GM19193 (cell line): Measurements from ENCODE around the gene CCDC7.

Experiments used
- POLR2A ChIP-seq: IDR thresholded peaks from 4 replicates; pipeline ENCODE4 v1.6.1; 2011; ENCODE audit not compliant: insufficient read depth, insufficient read length; ENCODE audit errors: extremely low read depth

The CCDC7 gene

DNA sequence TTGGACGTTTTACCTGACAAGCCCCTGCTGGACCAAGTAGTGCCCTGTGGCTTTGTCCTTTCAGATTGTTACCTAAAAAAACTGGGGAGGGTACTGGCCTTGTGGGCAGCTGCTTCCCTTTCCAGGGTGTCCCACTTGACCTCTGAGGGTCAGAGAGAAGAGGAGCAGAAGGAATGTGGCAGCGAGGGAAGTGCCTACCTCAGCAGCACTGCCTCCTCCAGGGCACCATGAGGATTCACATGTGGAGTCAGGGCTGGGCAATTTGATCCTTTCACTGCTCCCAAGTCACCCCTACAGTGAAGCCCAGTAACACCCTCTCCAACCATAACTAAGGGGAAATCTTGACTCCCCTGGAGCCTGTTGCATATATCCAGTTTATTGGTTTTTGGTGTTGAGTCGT is 447.5 kb downstream of the CCDC7 start:
- no peak for TF ChIP-seq POLR2A

DNA sequence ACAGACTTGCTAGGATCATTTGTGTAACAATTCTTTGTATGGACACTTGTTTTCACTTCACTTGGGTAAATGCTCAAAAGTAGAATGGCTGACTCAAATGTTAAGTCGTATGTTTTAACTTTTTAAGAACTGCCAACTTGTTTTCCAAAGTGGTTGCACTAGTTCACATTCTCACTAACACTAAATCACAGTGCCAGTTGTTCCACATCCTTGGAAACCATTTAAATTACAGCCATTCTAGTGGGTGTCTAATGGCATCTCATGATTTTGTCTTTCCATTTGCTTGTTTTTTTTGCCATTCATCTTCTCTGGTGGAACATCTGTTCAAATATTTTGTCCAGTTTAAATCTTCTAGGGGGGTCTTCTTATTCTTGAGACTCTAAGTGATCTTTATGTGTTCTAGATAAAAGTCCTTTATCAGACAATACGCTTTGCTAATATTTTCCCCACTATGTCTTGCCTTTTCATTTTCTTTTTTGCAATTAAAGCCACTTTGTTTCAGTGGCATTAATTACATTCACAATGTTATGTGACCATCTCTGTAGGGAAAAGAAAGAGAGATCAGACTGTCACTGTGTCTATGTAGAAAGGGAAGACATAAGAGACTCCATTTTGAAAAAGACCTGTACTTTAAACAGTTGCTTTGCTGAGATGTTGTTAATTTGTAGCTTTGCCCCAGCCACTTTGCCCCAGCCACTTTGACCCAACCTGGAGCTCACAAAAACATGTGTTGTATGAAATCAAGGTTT is 448.1 kb downstream of the CCDC7 start:
- no peak for TF ChIP-seq POLR2A

DNA sequence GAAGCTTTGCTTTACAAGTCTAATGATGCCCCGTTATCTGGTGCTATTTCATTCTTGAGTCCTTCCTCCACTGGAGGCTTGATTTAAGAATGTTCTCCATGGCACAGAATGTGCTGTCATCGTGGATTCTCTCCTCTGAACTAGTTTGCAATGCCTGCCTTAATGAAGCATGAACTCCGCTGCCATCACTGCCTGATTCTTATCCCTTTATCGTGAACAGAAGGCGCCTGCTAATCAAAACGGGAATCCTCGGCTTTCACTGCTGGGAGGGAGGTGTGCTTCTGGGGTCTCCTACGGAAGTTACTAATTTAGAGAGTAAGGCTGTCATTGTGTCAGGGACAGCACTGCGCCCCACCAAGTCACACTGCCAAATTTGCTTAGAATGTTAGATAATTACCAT is 455.9 kb downstream of the CCDC7 start:
- TF ChIP-seq POLR2A = no peak

DNA sequence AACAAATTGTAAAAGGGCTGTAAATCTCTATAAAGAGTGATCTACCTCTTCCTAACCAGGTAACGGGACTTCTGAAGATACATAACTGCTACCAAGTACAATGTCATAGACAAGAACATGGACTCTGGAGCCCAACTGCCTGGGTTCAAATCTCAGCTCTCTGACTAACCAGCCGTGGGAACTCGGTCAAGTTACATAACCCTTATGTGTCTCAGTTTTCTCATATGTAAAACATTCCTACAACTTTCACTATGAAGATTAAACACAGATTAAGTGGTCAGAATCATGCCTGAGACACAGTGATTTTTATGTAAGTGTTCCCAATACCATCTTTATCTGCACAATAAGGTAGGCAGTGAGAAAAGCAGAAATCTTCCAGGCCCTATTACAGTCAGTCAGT is 459.5 kb downstream of the CCDC7 start:
- no peak for TF ChIP-seq POLR2A

DNA sequence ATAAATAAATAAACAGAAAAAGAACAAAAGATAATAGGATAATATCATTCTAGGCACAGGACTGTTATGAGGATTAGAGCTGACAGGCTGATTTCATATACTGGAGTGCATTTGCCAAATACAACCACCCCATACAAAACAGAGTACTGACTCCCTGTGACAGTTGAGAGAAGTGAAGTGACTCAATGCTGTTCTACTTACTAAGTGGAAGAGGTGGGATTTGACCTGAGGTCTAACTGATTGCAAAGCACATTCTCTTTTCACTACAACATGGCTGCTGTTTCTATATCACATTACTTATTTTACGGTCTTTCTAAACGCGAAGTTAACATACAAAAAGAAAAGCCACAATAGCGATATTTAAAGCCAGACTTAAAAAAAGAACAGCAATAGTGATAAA is 460.7 kb downstream of the CCDC7 start:
- no peak for TF ChIP-seq POLR2A

DNA sequence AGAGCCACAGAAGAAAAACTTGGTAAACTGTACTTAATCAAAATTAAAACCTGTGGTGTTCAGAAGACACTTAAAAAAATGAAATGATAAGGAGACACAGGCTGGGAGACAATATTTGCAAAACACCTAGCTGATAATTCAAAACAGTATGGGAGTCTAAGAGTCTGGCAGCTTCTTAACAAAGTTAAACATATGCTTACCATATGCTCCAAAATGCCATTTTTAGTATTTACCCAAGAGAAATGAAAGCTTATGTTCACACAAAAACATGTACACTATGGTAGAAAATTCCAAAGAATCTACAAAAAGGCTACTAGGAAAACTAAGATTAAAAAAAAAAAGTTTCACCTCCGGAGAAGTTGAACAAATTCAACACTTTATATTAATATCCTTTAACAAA is 463.5 kb downstream of the CCDC7 start:
- TF ChIP-seq POLR2A = no peak

DNA sequence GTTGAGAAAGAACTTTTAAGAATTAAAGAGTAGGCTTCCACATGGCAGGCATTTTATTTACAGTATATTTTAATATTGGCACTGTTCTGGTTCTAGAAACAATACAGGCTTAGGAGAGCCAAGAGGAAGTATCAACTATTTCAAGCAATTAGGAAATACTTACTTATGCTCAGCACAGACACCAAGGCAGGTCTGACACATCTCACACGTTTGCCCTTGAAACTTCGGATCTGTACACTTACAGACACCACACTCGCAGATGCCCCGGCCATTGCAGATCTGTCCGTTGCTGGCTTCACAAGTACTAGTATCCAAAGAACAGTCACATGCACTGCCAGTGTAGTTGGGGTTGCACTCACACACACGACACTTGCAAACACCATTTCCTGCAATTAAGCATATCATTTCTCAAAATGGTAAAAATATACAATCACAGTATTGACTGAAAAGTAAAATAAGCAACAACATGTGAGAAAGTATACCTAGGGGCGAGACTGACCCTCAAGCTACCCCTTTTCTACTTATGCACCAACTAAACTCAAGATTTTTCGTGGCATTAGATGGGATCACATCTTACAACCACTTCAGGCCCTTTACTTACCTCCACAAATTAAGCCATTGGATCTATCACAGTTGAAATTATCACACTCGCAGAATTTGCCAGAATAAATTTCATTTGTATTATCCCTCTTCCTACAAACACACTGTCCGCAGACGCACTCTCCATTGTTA is 465.5 kb downstream of the CCDC7 start:
- no peak for TF ChIP-seq POLR2A

DNA sequence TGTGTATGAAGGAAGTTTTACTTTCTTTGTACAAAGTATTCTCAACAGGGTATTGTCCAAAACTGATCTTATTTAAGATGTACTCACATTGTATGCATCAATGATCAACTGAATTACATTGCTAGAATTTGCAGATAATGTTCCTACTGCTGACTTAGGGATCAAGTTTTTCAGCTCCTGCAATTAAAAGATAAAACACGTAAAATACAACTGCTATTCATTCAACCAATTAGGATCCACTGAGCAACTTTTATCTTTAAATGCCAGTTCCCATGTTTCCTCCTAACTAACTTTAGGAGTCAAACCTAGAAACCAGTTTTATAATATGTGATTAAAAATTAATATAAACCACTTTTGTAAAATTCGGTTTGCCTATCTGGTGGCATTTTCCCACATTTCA is 476.2 kb downstream of the CCDC7 start:
- TF ChIP-seq POLR2A = no peak

DNA sequence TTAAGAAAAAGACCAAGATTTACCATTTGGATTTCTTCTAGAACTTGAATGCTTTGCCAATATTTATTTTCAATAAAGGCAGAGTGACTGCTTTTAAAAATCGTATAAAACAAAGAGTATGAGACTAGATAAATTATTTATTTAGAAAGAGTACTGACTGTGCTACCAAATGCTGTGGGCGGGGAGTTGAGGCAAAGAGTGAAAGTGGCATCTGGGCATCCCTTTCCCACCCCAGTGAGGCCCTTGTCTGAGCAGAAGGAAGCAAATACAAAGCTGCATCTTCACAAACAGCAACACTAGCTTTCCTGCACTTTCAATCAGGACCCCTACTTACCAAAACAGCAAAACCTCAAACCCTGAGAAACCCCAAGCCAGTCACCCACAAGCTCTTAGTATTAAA is 477.2 kb downstream of the CCDC7 start:
- TF ChIP-seq POLR2A = no peak

DNA sequence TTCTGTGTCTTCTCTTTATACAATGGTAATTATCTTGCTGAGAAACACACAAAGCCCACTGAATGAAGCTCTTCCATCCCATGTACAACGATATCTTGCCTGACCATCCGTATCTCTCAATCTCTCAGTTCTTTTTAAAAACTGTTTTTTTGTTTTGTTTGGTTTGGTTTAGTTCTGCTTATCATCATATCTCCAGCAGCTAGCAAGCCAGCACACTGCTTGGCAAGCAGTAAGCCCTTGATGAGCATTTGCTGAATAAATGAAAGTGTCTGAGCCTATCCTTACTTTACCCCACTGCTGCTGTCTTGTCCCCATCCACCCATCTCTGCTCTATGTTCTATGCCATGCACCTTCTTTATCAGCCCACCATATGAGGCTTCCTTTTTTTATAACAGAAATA is 477.9 kb downstream of the CCDC7 start:
- no peak for TF ChIP-seq POLR2A
